Measurements from ENCODE around the gene SLC12A5.
"Not testable (repeated sequence)": the region's sequence is repeated elsewhere in the genome, so short reads cannot be mapped to it uniquely, and the experiment has no call there.

The SLC12A5 gene

DNA sequence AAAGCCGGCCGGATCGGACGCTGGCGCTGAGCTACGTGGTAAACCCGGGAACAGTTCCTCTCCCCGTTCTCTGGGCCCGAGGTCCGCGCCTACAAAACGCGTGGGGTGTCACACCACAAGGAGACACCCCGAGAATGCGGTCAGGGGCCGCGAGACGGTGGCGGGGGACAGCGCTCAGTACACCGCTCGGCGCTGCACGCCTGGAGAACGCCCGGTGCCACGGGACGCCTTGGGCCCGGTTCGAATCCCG is 60.1 kb downstream of the SLC12A5 start:
- H3K27me3 ChIP-seq (replicated peaks; ENCODE audit: insufficient read depth, low read length): no peaks in the 10 kb centered on the region
- TF ChIP-seq EZH2 (optimal IDR thresholded peaks at IDR 0.05; ENCODE audit: low read depth, low read length) (no peak), EZH2phosphoT487 (IDR thresholded peaks at IDR 0.05; ENCODE audit: low read length) (no peak)
- TF ChIP-seq, protein P1, sequence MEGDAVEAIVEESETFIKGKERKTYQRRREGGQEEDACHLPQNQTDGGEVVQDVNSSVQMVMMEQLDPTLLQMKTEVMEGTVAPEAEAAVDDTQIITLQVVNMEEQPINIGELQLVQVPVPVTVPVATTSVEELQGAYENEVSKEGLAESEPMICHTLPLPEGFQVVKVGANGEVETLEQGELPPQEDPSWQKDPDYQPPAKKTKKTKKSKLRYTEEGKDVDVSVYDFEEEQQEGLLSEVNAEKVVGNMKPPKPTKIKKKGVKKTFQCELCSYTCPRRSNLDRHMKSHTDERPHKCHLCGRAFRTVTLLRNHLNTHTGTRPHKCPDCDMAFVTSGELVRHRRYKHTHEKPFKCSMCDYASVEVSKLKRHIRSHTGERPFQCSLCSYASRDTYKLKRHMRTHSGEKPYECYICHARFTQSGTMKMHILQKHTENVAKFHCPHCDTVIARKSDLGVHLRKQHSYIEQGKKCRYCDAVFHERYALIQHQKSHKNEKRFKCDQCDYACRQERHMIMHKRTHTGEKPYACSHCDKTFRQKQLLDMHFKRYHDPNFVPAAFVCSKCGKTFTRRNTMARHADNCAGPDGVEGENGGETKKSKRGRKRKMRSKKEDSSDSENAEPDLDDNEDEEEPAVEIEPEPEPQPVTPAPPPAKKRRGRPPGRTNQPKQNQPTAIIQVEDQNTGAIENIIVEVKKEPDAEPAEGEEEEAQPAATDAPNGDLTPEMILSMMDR (IDR thresholded peaks at IDR 0.05; ENCODE audit: low read length): no peak
- H3K27ac ChIP-seq (ENCODE audit: low read length): peak overlapping the region; percentile 82; the same call in 1 of the 2 replicates
- no peak for DNase-seq
- peaks cover 48% of the 10 kb centered on the region for H4K20me1 ChIP-seq (ENCODE audit: insufficient read depth, low read length)
- H3K4me1 ChIP-seq (ENCODE audit: low read length): peaks cover 9% of the 10 kb centered on the region
- 0 out of 2 replicates have a peak overlapping the region, but pooled peaks have one; percentile 17 for H2AFZ ChIP-seq (ENCODE audit: low read length)
- H3K9me3 ChIP-seq (replicated peaks; ENCODE audit: insufficient read depth, low read length): no peaks in the 10 kb centered on the region
- no peaks in the 10 kb centered on the region for H3F3A ChIP-seq (ENCODE audit: insufficient read depth, low read length)
- no peaks in the 10 kb centered on the region for H3K36me3 ChIP-seq (replicated peaks; ENCODE audit: insufficient read depth, low read length)
- H3K4me3 ChIP-seq (ENCODE audit: low read length): peak overlapping the region; percentile 77
- H3K9ac ChIP-seq (ENCODE audit: low read length): peak overlapping the region; percentile 93
- peaks cover 54% of the 10 kb centered on the region for H3K79me2 ChIP-seq (ENCODE audit: low read length)
- no peaks in the 10 kb centered on the region for H3K9me2 ChIP-seq (replicated peaks; ENCODE audit: insufficient read depth, low read length)
- H3K4me2 ChIP-seq (ENCODE audit: low read depth, low read length): peak overlapping the region; percentile 83; the same call in 1 of the 2 replicates

DNA sequence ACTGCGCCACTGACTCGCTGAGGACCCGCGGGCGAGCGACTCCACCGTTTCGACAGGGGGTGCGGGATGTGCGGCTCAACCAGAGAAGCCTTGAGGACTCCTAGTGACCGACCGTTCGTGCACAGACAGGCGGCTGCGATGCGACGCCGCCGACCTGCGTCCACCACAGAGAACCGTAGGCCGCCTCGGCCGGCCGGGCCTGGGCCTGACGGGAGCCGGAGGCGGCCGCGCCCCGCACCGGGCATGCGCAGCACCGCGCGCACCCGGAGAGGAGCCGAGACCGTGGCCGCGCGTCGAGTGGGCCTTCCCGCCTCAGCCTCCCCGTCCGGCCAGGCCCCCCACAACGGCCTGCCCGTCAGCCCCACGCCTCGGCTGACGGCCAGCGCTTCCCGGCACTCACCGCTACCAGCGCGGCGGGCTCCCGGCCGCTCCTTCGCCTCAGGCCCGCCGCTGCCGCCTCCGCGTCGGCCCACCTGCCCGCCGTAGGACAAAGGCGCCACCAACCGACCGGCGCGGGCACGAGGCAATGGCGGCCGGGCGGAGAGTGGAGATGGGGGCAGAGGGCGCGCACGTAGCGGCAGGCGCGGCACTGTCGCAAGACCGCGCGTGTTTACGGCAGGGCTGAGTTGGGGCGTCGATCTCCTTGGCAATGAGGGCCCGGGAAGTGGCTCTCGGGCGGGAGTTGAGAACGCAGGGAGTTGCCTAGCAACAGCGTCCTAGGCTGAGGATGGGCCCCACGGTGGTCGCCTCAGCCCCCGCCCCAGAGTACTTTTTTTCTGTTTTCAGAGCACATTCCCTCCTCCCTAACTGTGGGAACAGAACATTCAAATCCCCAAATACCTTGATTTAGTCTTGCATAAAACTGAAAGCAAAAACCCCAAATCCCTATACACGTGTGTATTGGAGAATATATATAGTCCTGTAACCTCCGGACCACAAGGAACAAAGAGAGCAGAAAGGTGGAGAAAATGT is 60.7 kb downstream of the SLC12A5 start, which contains the start of gene NCOA5:
TSS of gene NCOA5 (minus strand) at position 546 of the 972 bp plus-strand sequence. CDS start 10,538 bp downstream, outside the sequence.
- Histone ChIP-seq H4K20me1 (ENCODE audit: insufficient read depth, low read length) (peaks cover 42% of the 10 kb centered on the region), H3K9me2 (replicated peaks; ENCODE audit: insufficient read depth, low read length) (no peaks in the 10 kb centered on the region), H3K27me3 (replicated peaks; ENCODE audit: insufficient read depth, low read length) (no peaks in the 10 kb centered on the region), H3F3A (ENCODE audit: insufficient read depth, low read length) (no peaks in the 10 kb centered on the region), H3K4me3 (ENCODE audit: low read length) (peak within 1 kb of the TSS; percentile 77), H3K36me3 (replicated peaks; ENCODE audit: insufficient read depth, low read length) (no peaks in the 10 kb centered on the region), H3K4me1 (ENCODE audit: low read length) (peaks cover 9% of the 10 kb centered on the region), H3K9me3 (replicated peaks; ENCODE audit: insufficient read depth, low read length) (no peaks in the 10 kb centered on the region), H3K9ac (ENCODE audit: low read length) (peak within 1 kb of the TSS; percentile 93), H2AFZ (ENCODE audit: low read length) (peak within 1 kb of the TSS; percentile 76), H3K27ac (ENCODE audit: low read length) (peak within 1 kb of the TSS; percentile 82; the same call in 1 of the 2 replicates), H3K4me2 (ENCODE audit: low read depth, low read length) (peak within 1 kb of the TSS; percentile 83), H3K79me2 (ENCODE audit: low read length) (peaks cover 47% of the 10 kb centered on the region)
- TF ChIP-seq, protein P1 (IDR thresholded peaks at IDR 0.05; ENCODE audit: low read length): peak; percentile 11; the same call in 1 of the 2 replicates
- TF ChIP-seq EZH2phosphoT487 (IDR thresholded peaks at IDR 0.05; ENCODE audit: low read length) (no peak), EZH2 (optimal IDR thresholded peaks at IDR 0.05; ENCODE audit: low read depth, low read length) (no peak)
- peak; percentile 96 for DNase-seq

DNA sequence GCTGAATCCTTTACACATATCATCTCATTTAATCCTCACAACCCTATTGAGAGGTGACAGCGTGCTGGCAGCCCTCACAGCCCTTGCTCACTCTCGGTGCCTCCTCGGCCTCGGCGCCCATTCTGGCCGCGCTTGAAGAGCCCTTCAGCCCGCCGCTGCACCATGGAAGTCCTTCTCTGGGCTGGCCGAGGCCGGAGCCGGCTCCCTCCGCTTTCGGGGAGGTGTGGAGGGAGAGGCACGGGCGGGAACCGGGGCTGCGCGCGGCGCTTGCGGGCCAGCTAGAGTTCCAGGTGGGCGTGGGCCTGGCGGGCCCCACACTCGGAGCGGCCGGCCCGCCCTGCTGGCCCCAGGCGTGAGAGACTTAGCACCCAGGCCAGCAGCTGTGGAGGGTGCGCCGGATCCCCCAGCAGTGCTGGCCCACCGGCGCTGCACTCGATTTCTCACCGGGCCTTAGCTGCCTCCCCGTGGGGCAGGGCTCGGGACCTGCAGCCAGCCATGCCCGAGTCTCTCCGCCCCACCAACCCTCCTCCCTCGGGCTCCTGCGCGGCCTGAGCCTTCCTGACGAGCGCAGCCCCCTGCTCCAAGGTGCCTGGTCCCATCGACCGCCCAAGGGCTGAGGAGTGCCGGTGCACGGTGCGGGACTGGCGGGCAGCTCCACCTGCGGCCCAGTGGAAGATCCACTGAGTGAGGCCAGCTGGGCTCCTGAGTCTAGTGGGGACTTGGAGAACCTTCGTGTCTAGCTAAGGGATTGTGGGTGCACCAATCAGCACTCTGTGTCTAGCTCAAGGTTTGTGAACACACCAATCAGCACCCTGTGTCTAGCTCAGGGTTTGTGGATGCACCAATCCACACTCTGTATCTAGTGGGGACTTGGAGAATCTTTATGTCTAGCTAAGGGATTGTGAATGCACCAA is 62.9 kb downstream of the SLC12A5 start:
- not testable (repeated sequence) for H3K27ac ChIP-seq (ENCODE audit: low read length); H3K27me3 ChIP-seq (replicated peaks; ENCODE audit: insufficient read depth, low read length); H3K4me1 ChIP-seq (ENCODE audit: low read length); DNase-seq; H2AFZ ChIP-seq (ENCODE audit: low read length); H3K9me2 ChIP-seq (replicated peaks; ENCODE audit: insufficient read depth, low read length); H3F3A ChIP-seq (ENCODE audit: insufficient read depth, low read length); H3K4me2 ChIP-seq (ENCODE audit: low read depth, low read length); H3K4me3 ChIP-seq (ENCODE audit: low read length); H3K9ac ChIP-seq (ENCODE audit: low read length); H3K9me3 ChIP-seq (replicated peaks; ENCODE audit: insufficient read depth, low read length); H3K36me3 ChIP-seq (replicated peaks; ENCODE audit: insufficient read depth, low read length)
- Histone ChIP-seq H3K79me2 (ENCODE audit: low read length) (peaks cover 26% of the 10 kb centered on the region), H4K20me1 (ENCODE audit: insufficient read depth, low read length) (peaks cover 21% of the 10 kb centered on the region)
